ENCODE results near the gene KLF2.

KLF2 gene

GRCh38 chr19:16363133-16363851 lies 38.7 kb downstream of the KLF2 start:
- no peak for DNase-seq (ENCODE audit: low read depth in 2 of 3, low spot score in 2 of 3)

- no peak for DNase-seq (ENCODE audit: low read depth in 2 of 3, low spot score in 2 of 3)
Measured at GRCh38 chr19:16363852-16364230, 39.2 kb downstream of the KLF2 start.

DNA sequence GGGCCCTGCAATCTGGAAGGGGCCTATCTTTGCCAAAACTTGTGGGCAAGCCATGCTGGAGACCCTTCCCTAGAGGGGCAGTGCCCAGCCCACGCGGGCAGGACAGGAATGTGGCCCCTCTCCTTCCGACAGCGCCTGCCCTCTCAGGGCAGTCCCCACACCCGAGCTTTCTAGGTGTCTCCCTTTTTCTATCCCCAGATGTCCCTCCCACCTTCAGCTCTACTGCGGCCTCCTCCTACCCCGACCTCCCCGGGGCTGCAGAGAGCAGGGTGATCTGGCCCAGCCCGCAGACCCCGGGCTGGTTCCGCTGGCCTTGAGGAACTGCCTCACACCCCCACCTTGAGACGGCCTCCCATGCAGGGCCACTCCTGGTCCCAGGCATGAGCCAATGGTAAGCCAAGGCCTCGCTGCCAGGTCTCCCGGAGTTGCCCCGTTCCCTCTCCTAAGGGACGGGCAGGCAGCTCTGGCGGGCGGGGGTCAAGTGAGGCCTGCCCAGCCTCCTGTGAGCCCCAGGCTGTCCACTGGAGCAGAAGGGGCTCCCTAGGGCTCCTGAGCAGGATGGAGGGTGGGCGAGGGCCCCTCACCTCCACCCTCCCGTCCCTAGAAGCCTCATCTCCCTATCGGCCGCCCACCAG lies 39.7 kb downstream of the KLF2 start:
- no peak for DNase-seq (ENCODE audit: low read depth in 2 of 3, low spot score in 2 of 3)

- DNase-seq (ENCODE audit: low read depth in 2 of 3, low spot score in 2 of 3) = no peak
Measured at GRCh38 chr19:16365300-16365996, 40.8 kb downstream of the KLF2 start.

DNA sequence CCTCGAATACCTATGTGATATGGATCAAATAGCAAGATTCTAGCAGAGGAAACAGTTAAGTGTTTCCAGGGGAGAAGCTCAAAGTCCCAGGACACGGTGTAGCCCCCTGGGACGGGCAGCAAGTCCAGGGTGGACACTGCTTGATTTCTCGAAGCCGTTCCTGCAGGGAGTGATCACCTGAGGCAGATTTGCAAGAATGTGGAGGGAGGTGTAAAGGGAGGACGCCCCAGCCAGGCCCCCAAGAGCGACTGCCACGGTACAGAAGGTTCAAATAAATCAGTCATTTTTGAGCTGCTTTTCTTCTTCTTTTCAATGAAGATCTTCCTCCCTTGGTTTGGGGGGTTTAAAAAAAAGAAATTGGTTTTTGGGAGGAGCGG lies 41.4 kb downstream of the KLF2 start:
- no peak for DNase-seq (ENCODE audit: low read depth in 2 of 3, low spot score in 2 of 3)

- DNase-seq (ENCODE audit: low read depth in 2 of 3, low spot score in 2 of 3) = no peak
Measured at GRCh38 chr19:16366433-16367260, 42.0 kb downstream of the KLF2 start.

- no peak for DNase-seq (ENCODE audit: low read depth in 2 of 3, low spot score in 2 of 3)
Measured at GRCh38 chr19:16367261-16367683, 42.6 kb downstream of the KLF2 start.

- no peak for DNase-seq (ENCODE audit: low read depth in 2 of 3, low spot score in 2 of 3)
Measured at GRCh38 chr19:16368385-16369305, 44.0 kb downstream of the KLF2 start.

GRCh38 chr19:16369306-16369663 lies 44.7 kb downstream of the KLF2 start:
- no peak for DNase-seq (ENCODE audit: low read depth in 2 of 3, low spot score in 2 of 3)

DNA sequence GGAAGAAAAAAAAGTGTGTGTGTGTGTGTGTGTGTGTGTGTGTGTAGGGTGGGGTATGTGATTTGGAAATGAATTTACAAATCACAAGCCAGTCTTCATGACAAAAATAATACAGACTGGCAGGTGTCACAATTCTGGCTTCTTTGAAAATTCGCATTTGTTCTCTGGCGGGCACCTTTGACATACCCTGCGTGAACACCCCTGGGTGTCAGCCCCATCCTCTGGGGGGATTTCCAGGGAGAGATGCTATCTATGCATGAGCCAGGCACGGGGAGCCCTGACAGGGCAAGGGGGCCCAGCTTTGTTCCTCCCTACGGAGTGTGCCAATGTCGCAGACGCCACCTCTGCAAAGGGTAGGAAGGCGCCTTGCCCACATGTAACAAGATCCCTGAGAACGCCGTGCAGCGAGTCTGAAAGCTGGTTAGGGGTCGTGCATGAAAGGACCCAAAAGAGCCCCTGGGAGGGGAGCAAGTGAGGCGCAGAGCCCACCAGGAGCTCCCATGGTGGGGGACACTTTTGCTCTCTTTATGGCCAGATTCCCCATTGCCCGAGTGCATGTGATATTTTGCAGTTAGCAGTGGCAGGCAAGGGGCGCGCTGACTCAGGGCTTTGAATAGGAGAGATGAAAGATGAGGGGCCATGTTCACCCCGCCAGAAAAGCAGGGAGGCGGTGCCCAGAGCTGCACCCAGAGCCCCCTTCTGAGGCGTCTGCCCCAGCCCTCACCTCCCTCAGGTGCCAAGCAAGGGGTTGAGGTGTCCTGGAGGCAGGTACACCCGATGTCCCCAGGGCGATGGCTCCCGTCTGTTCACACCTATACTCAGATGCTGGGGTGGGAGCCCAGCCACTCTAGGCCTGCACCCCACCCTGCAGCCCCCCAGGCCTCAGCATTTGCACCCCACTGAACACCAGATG lies 45.3 kb downstream of the KLF2 start:
- no peak for DNase-seq (ENCODE audit: low read depth in 2 of 3, low spot score in 2 of 3)

DNA sequence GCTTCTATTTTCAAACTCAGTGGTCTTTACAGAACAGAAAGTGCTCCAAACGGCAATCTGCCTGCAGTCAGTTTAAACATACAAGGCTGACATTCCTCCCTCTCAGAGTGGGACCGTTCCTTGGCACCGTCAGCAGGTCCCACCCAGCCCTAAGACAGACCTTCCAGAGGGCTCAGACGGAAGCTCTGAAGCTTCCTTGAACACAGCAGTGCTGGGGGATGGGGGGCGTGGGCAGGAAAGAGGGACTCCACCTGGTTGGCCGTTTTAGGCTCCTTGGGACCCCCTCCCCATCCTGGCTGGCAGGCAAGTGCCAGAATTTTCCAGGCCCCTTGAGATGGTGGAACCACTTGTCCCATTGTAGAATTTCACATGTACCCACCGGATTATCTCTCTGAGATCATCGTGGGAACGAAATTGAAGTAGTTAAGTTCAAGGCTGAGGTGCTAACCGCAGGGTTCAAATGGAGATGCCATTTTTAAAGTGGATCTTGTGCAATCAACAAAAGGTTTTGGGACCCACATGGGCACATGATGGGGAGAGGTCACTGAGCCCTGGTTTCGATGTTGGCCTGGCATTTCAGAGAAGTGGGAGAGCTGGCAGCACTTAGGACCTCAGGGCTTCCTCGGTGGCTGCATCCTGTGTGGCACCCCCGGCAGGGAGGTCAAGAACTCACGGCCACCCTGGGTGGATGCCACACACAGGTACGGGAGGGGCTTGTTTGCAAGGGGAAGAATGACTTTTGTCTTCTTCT lies 46.2 kb downstream of the KLF2 start:
- DNase-seq (ENCODE audit: low read depth in 2 of 3, low spot score in 2 of 3) = no peak

DNA sequence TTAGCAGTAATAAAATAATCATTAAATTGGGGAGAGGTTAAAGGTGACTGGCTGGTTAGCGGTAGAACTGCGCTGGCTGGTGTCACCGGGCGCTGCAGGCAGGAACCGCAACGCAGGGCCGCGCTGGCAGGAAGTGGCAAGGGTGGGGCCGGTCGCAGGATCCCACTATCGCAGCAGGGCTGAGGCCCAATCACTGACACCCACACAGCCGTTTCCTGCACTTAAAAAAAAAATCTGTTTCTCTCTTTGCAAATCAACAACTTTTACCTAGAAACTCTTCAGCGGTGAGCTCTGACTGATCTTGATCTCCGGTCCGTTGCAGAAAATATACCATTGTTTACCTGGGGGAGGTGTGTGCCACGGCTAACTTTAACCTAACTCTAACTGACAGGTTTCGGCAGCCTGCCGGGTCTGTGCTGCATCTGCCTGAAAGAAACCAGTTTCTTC lies 46.9 kb downstream of the KLF2 start:
- peak in 2 of 3 experiments; percentile 64 to 70 for DNase-seq (ENCODE audit: low read depth in 2 of 3, low spot score in 2 of 3)

- DNase-seq (ENCODE audit: low read depth in 2 of 3, low spot score in 2 of 3) = no peak
Measured at GRCh38 chr19:16372065-16372915, 47.7 kb downstream of the KLF2 start.

DNA sequence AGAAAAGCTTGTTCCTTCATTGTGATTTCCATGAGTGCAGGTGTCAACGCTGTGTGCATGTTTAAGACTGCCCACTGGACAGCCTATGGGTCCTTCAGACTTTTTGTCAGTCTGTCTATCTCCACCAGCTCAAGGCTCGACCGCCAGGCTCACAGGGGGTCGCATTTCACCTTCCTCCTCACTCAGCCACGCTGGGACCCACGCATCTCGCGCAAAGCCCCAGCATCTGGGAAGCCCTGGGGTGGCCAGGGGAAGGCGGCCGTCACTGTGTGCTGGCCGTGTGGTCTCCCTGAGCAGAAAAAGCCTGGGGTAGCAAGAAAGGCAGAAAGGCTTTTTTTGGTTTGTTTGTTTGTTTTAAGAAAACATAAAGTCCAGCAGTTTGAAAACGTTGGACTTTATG lies 48.5 kb downstream of the KLF2 start:
- no peak for DNase-seq (ENCODE audit: low read depth in 2 of 3, low spot score in 2 of 3)

GRCh38 chr19:16373532-16373931 lies 48.9 kb downstream of the KLF2 start:
- DNase-seq (ENCODE audit: low read depth in 2 of 3, low spot score in 2 of 3) = no peak

DNA sequence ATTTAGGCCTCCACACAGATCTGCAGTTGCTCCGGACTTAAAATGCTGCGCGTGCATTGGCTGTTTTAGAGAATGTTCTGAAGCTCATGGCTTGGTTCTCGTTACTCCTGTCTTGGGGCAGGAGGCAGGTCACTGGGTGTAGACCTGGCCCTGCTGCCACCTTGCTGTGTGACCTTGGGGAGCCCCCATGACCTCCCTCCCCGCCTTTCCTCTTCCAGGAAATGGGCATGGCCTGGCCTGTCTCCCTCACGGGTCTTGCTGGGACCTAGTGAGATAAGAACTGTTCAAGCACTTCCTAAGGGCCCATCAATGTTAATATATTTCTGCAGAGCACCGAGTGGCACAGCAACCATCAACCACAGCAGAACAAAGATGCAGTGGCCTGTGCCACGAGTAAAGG lies 49.4 kb downstream of the KLF2 start:
- DNase-seq (ENCODE audit: low read depth in 2 of 3, low spot score in 2 of 3) = no peak

DNA sequence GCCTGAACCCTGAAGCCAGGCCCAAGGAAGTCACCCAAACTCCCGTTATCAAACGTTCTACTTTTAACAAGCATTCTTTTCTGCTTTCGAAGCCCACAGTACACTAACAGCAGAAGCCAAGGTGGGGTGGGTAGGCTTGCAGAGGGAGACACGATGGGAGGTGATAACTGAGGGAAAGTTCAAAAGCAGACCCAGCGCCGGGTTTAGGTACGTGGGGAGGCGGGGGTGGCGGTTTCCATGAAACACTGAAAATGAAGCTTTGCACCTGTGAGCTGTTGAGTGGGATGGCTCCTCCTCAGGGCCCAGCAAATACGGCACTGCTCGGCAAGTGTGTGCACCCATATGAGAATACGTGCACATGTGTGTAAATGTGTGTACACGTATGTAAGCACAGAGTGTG lies 49.8 kb downstream of the KLF2 start:
- no peak for DNase-seq (ENCODE audit: low read depth in 2 of 3, low spot score in 2 of 3)
